ENCODE data around the gene CCL7. TPM values are rescaled to one million over a fixed set of nuclear protein-coding genes. Genes with fewer than 3 reads are reported as not detected.

CCL7 gene
- 0.09 TPM for polyA plus RNA-seq (2013)

DNA sequence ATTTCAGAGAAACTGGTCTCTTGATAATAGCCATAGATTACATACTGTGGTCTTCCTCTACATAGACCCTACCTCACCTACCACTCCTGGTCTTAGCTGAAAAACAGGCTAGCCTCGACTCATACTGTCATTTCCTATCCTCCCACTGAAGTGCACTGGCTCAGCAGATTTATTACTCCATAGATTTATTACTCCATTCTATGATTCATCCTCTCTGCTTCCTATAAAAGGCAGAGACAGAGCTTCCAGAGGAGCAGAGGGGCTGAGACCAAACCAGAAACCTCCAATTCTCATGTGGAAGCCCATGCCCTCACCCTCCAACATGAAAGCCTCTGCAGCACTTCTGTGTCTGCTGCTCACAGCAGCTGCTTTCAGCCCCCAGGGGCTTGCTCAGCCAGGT, at the start of gene CCL7:
TSS of gene CCL7 (plus strand) at position 253 of the 400 bp plus-strand sequence. CDS start at position 323, 70 bp downstream.
- no peaks in the 10 kb centered on the region for H3K9me3 ChIP-seq (ENCODE audit: control extremely low read depth in 1 of 5, control insufficient read depth in 4 of 5, insufficient read depth in 2 of 5, low read depth in 1 of 5, low read length in 4 of 5)

DNA sequence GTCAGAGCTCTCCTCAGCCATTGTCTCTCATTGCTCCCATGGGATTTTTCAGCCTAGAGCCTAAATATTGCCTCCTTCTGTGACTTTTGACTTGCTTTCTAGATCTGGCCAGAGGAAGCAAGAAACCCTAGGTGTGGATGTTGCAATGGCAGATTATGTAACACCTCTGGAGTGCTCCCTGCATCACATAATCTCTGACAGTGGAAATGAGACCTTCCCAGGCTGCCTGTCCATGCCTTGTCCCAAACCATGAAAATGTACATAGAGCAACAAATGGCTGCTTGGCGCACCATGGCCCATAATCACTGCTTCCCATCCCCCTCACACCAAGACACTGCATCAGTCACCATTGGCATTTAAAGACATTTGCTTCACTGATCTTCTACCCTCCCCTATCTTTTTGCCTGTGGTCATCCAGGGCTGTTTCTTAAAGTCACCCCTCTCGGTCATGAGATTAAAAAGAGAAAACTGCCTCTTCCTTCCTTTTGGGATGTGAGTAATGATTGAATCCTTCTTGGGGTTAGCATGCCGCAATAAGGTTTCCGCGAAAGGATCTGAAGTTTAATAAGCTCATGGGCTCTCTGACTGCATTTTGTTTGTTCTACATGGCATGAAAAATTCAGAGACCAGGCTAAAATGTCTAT, 49.1 kb upstream of the CCL7 start:
- 60% methylated on average over 2 of the region's 5 CpGs for WGBS (ENCODE audit: insufficient coverage)
- ChIA-PET CTCF (interaction anchor here (1.1 to 1.8 kb wide), 4 partner anchors 9 to 141 kb away, joined by 3 to 5 read pairs (median 4); no protein-coding TSS in a partner anchor), POLR2A (no interaction called here)
- peaks cover 0 to 2% (median 0%) of the 10 kb centered on the region in 5 experiments for H3K9me3 ChIP-seq (ENCODE audit: control extremely low read depth in 1 of 5, control insufficient read depth in 4 of 5, insufficient read depth in 2 of 5, low read depth in 1 of 5, low read length in 4 of 5)
- H3K27me3 ChIP-seq (replicated peaks in 2 of 5; ENCODE audit: control insufficient read depth in 4 of 5, insufficient read depth in 5 of 5, low read length in 4 of 5), result no peaks in the 10 kb centered on the region
- H3K27ac ChIP-seq (ENCODE audit: insufficient read depth in 1 of 2, low read depth in 1 of 2, low read length in 2 of 2, poor library complexity in 1 of 2, severe bottlenecking in 2 of 2), result no peak overlapping the region
- peak in 2 of 3 donors; percentile 24 to 27 for DNase-seq
- peaks cover 0 to 5% (median 1%) of the 10 kb centered on the region in 4 experiments for H3K4me1 ChIP-seq (ENCODE audit: control extremely low read depth in 1 of 4, control insufficient read depth in 4 of 4, insufficient read depth in 4 of 4, low read length in 3 of 4)
- H3K4me3 ChIP-seq (ENCODE audit: control insufficient read depth in 1 of 7, extremely low read depth in 1 of 7, insufficient read depth in 4 of 7, low read depth in 2 of 7, low read length in 6 of 7), result no peak overlapping the region
- no peaks in the 10 kb centered on the region for H3K36me3 ChIP-seq (ENCODE audit: control insufficient read depth in 4 of 4, insufficient read depth in 4 of 4, low read length in 3 of 4)

More for the DNA sequence above, at the start of gene CCL7:
- 0% methylated on average over 1 of the region's 1 CpG for WGBS (ENCODE audit: insufficient coverage)
- ChIA-PET POLR2A (no interaction called here), CTCF (interaction anchor here (1.2 kb wide), 1 partner anchor 92 kb away, joined by 4 read pairs; no protein-coding TSS in a partner anchor)
- H3K4me1 ChIP-seq (ENCODE audit: control extremely low read depth in 1 of 4, control insufficient read depth in 4 of 4, insufficient read depth in 4 of 4, low read length in 3 of 4), result peaks cover 0 to 2% (median 0%) of the 10 kb centered on the region in 4 experiments
- H3K4me3 ChIP-seq (ENCODE audit: control insufficient read depth in 1 of 7, extremely low read depth in 1 of 7, insufficient read depth in 4 of 7, low read depth in 2 of 7, low read length in 6 of 7), result no peak within 1 kb of the TSS
- H3K27me3 ChIP-seq (replicated peaks in 2 of 5; ENCODE audit: control insufficient read depth in 4 of 5, insufficient read depth in 5 of 5, low read length in 4 of 5), result no peaks in the 10 kb centered on the region
- no peak for DNase-seq
- H3K36me3 ChIP-seq (ENCODE audit: control insufficient read depth in 4 of 4, insufficient read depth in 4 of 4, low read length in 3 of 4), result no peaks in the 10 kb centered on the region
- no peak within 1 kb of the TSS for H3K27ac ChIP-seq (ENCODE audit: insufficient read depth in 1 of 2, low read depth in 1 of 2, low read length in 2 of 2, poor library complexity in 1 of 2, severe bottlenecking in 2 of 2)

DNA sequence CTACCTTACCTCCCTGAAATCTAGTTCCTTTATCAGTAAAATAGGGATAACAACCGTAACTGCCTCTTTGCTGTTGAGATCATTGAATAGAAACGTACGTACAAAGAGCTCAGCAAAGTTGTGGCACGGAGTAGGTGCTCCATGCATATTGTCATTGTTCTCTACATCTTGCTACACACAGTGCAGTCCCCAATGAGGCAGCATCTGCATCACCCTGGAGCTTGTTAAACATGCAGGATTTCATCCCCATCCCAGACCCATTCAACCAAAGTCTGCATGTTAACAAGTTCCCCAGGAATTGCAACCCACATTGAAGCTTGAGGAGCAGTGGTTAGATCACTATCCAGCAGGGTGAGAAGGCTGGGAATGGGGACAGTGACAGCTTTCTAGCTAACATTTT, 48.6 kb upstream of the CCL7 start:
- no peak overlapping the region for H3K27ac ChIP-seq (ENCODE audit: insufficient read depth in 1 of 2, low read depth in 1 of 2, low read length in 2 of 2, poor library complexity in 1 of 2, severe bottlenecking in 2 of 2)
- no peak for DNase-seq
- ChIA-PET POLR2A (no interaction called here), CTCF (interaction anchor here (1.7 to 1.8 kb wide), 2 partner anchors 9 to 140 kb away, joined by 5 read pairs; no protein-coding TSS in a partner anchor)
- 94% methylated on average over 4 of the region's 4 CpGs for WGBS (ENCODE audit: insufficient coverage)
- no peaks in the 10 kb centered on the region for H3K9me3 ChIP-seq (ENCODE audit: control extremely low read depth in 1 of 5, control insufficient read depth in 4 of 5, insufficient read depth in 2 of 5, low read depth in 1 of 5, low read length in 4 of 5)
- H3K4me3 ChIP-seq (ENCODE audit: control insufficient read depth in 1 of 7, extremely low read depth in 1 of 7, insufficient read depth in 4 of 7, low read depth in 2 of 7, low read length in 6 of 7), result no peak overlapping the region
- H3K4me1 ChIP-seq (ENCODE audit: control extremely low read depth in 1 of 4, control insufficient read depth in 4 of 4, insufficient read depth in 4 of 4, low read length in 3 of 4), result peaks cover 0 to 5% (median 1%) of the 10 kb centered on the region in 4 experiments
- H3K36me3 ChIP-seq (ENCODE audit: control insufficient read depth in 4 of 4, insufficient read depth in 4 of 4, low read length in 3 of 4), result no peaks in the 10 kb centered on the region
- H3K27me3 ChIP-seq (replicated peaks in 2 of 5; ENCODE audit: control insufficient read depth in 4 of 5, insufficient read depth in 5 of 5, low read length in 4 of 5), result no peaks in the 10 kb centered on the region

DNA sequence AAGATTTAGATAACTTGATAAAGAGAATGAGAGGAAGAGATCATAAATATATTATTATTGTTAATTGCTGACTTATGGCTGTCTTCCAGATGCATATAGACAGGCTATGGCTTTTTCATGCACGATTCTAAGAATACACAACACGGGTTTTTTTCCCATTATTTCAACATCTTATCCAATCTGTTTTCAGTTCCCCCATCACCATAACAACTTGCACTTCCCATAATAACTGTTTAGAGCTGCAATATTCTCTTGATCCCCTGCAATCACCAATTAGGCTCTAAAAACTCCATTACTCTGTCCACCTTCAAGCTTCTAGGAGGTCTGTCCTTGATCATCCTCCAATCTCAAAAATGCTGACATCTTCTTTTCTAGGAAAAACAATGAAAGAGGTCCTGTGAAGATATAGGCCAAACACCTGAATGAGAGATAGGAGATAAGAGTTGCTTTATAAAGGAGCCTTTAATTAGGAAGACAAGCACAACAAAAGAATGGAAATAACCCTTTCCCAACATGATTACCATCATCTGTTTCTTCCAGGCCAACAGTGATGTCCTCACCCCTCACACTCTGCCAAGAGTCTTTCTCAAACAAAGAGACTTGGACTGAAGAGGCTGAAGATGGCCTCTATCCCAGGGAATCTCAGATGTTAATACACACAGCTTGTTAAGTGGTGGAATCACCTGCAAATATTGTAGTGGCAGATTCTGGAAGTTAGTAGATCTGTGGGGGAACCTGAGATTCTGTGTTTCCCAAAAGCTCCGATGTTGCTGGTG, 47.1 kb upstream of the CCL7 start:
- WGBS (ENCODE audit: insufficient coverage), result 84% methylated on average over 3 of the region's 3 CpGs
- no peak for DNase-seq
- H3K36me3 ChIP-seq (ENCODE audit: control insufficient read depth in 4 of 4, insufficient read depth in 4 of 4, low read length in 3 of 4), result no peaks in the 10 kb centered on the region
- ChIA-PET POLR2A (no interaction called here), CTCF (interaction anchor here (1.2 to 1.7 kb wide), 3 partner anchors 18 to 138 kb away, joined by 3 to 12 read pairs (median 5); no protein-coding TSS in a partner anchor)
- no peak overlapping the region for H3K27ac ChIP-seq (ENCODE audit: insufficient read depth in 1 of 2, low read depth in 1 of 2, low read length in 2 of 2, poor library complexity in 1 of 2, severe bottlenecking in 2 of 2)
- no peaks in the 10 kb centered on the region for H3K9me3 ChIP-seq (ENCODE audit: control extremely low read depth in 1 of 5, control insufficient read depth in 4 of 5, insufficient read depth in 2 of 5, low read depth in 1 of 5, low read length in 4 of 5)
- H3K4me1 ChIP-seq (ENCODE audit: control extremely low read depth in 1 of 4, control insufficient read depth in 4 of 4, insufficient read depth in 4 of 4, low read length in 3 of 4), result peaks cover 0 to 5% (median 2%) of the 10 kb centered on the region in 4 experiments
- H3K4me3 ChIP-seq (ENCODE audit: control insufficient read depth in 1 of 7, extremely low read depth in 1 of 7, insufficient read depth in 4 of 7, low read depth in 2 of 7, low read length in 6 of 7), result no peak overlapping the region
- no peaks in the 10 kb centered on the region for H3K27me3 ChIP-seq (replicated peaks in 2 of 5; ENCODE audit: control insufficient read depth in 4 of 5, insufficient read depth in 5 of 5, low read length in 4 of 5)

DNA sequence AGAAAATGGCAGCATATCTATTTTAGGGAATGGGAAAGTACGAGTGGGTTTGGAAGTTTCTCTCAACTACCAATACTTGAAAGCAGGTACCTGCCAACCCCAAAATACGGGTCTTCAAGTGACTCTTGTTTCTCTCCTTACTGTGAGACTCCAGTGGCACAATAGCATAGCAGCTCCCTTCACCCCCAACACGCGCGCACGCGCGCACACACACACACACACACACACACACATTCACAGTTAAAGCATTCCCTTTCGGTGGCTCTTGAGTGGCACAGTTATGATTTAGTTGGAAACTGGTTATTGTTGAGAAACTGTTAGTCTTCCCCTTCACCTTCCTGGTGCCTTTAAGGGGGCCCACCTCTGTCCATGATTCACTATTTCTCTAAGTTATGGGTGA, 45.0 kb upstream of the CCL7 start:
- DNase-seq, result no peak
- 100% methylated on average over 1 of the region's 9 CpGs for WGBS (ENCODE audit: insufficient coverage)
- ChIA-PET POLR2A (no interaction called here), CTCF (interaction anchor here (1.2 kb wide), 1 partner anchor 136 kb away, joined by 3 read pairs; no protein-coding TSS in a partner anchor)
- no peaks in the 10 kb centered on the region for H3K36me3 ChIP-seq (ENCODE audit: control insufficient read depth in 4 of 4, insufficient read depth in 4 of 4, low read length in 3 of 4)
- H3K4me3 ChIP-seq (ENCODE audit: control insufficient read depth in 1 of 7, extremely low read depth in 1 of 7, insufficient read depth in 4 of 7, low read depth in 2 of 7, low read length in 6 of 7), result no peak overlapping the region
- H3K9me3 ChIP-seq (ENCODE audit: control extremely low read depth in 1 of 5, control insufficient read depth in 4 of 5, insufficient read depth in 2 of 5, low read depth in 1 of 5, low read length in 4 of 5), result peaks cover 0 to 12% (median 2%) of the 10 kb centered on the region in 5 experiments
- H3K4me1 ChIP-seq (ENCODE audit: control extremely low read depth in 1 of 4, control insufficient read depth in 4 of 4, insufficient read depth in 4 of 4, low read length in 3 of 4), result peaks cover 0 to 5% (median 3%) of the 10 kb centered on the region in 4 experiments
- H3K27ac ChIP-seq (ENCODE audit: insufficient read depth in 1 of 2, low read depth in 1 of 2, low read length in 2 of 2, poor library complexity in 1 of 2, severe bottlenecking in 2 of 2), result no peak overlapping the region
- no peaks in the 10 kb centered on the region for H3K27me3 ChIP-seq (replicated peaks in 2 of 5; ENCODE audit: control insufficient read depth in 4 of 5, insufficient read depth in 5 of 5, low read length in 4 of 5)

DNA sequence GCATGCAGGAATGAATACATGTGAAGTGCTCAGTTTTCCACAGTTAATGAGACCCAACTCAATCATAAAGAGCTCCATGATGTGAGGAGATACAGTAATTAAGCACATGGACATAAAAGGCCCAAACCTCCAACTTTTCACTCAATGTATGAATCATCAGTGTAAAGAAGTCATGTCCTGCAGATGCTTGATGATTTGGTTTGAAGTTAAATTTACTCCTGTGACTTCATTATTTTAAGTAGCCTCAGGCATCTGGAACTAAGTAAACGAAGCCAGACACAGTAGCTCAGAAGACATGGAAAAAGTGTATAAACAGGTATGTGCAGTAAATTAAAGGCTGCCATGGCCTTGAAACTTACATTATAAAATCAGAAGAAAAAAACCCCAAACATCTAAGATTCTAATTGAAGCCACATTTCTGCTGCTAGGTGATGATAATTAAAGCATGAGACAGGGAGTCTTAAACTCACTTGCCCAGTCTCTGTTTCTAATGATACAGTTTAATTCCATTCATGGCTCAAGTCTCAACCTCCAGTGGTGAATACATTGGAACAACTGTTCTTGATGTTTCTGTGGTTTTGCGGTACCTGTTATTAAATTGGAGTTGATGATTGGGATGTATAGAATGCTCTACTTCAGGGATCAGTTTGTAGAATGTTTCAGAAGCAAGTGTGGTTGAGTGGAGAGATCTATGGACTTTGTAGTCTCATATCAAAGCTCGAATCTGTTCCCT, 43.8 kb upstream of the CCL7 start:
- POLR2A ChIA-PET, result no interaction called here
- 100% methylated on average over 2 of the region's 3 CpGs for WGBS (ENCODE audit: insufficient coverage)
- Histone ChIP-seq H3K4me3 (ENCODE audit: control insufficient read depth in 1 of 7, extremely low read depth in 1 of 7, insufficient read depth in 4 of 7, low read depth in 2 of 7, low read length in 6 of 7) (no peak overlapping the region), H3K36me3 (ENCODE audit: control insufficient read depth in 4 of 4, insufficient read depth in 4 of 4, low read length in 3 of 4) (no peaks in the 10 kb centered on the region), H3K27me3 (replicated peaks in 2 of 5; ENCODE audit: control insufficient read depth in 4 of 5, insufficient read depth in 5 of 5, low read length in 4 of 5) (no peaks in the 10 kb centered on the region), H3K4me1 (ENCODE audit: control extremely low read depth in 1 of 4, control insufficient read depth in 4 of 4, insufficient read depth in 4 of 4, low read length in 3 of 4) (peaks cover 0 to 4% (median under 1%) of the 10 kb centered on the region in 4 experiments), H3K27ac (ENCODE audit: insufficient read depth in 1 of 2, low read depth in 1 of 2, low read length in 2 of 2, poor library complexity in 1 of 2, severe bottlenecking in 2 of 2) (no peak overlapping the region), H3K9me3 (ENCODE audit: control extremely low read depth in 1 of 5, control insufficient read depth in 4 of 5, insufficient read depth in 2 of 5, low read depth in 1 of 5, low read length in 4 of 5) (peaks cover 0 to 17% (median 7%) of the 10 kb centered on the region in 5 experiments)
- CTCF ChIA-PET, result no interaction called here
- DNase-seq, result no peak
